Measurements from ENCODE around the gene TRAF1.

GRCh38 chr9:120916588-120916987 is 10.0 kb downstream of the TRAF1 start:
- TF ChIP-seq POLR2A (IDR thresholded peaks at IDR 0.05) (no peak), CTCF (IDR thresholded peaks at IDR 0.05) (no peak)

All from Peyer's patch (tissue), 4 donors.